Ectodermal cell (in vitro differentiated cells): ENCODE results near the gene REXO2. TPM values are rescaled to one million over a fixed set of nuclear protein-coding genes. Genes with fewer than 3 reads are reported as not detected.

Source experiments
- H3K27ac ChIP-seq: 2 replicates; pipeline ENCODE4 v1.7.0; 2013; ENCODE audit warnings: mild to moderate bottlenecking, low read depth, low read length; ENCODE audit not compliant: insufficient read depth, poor library complexity, severe bottlenecking
- H3K27me3 ChIP-seq: 2 replicates; pipeline ENCODE4 v1.7.0; 2013; ENCODE audit warnings: mild to moderate bottlenecking, low read length; ENCODE audit not compliant: insufficient read depth, control insufficient read depth, poor library complexity, severe bottlenecking
- H3K36me3 ChIP-seq: one replicate; pipeline ENCODE4 v1.7.0; 2013; ENCODE audit warnings: low read length; ENCODE audit not compliant: control insufficient read depth, insufficient read depth
- H3K4me1 ChIP-seq: one replicate; pipeline ENCODE4 v1.7.0; 2013; ENCODE audit warnings: low read length; ENCODE audit not compliant: control insufficient read depth, insufficient read depth
- H3K4me3 ChIP-seq: 2 replicates; pipeline ENCODE4 v1.7.0; 2013; ENCODE audit warnings: low read depth, low read length, control low read depth; ENCODE audit not compliant: insufficient read depth
- H3K9me3 ChIP-seq: 2 replicates; pipeline ENCODE4 v1.7.0; 2013; ENCODE audit warnings: mild to moderate bottlenecking, low read length, moderate library complexity; ENCODE audit not compliant: control insufficient read depth
- WGBS, 2 experiments: methylation state at CpG; one replicate each; pipeline ENCODE4 v1.1.7; 2013; ENCODE audit warnings: missing lambda C conversion rate in 2 of 2; 5-methylcytosine and 5-hydroxymethylcytosine counted together
- polyA plus RNA-seq, 4 experiments: library from polyadenylated mRNA; stranded (reverse); fragments of 50-300 nt; gene quantifications; one replicate each; pipeline ENCODE4 v1.2.3, GENCODE V29; 2013

REXO2 gene
- 50.6 TPM for polyA plus RNA-seq (2013, experiment 1 of 4)
- polyA plus RNA-seq (2013, experiment 2 of 4) = 58.8 TPM
- 55.9 TPM for polyA plus RNA-seq (2013, experiment 3 of 4)
- polyA plus RNA-seq (2013, experiment 4 of 4) = 61.8 TPM

GRCh38 chr11:114439229-114440120 is at the start of gene REXO2:
TSS of gene REXO2 (plus strand) at chr11:114439467. CDS start at chr11:114439529, 62 bp downstream.
- no peaks in the 10 kb centered on the region for H3K27me3 ChIP-seq
- 0% methylated on average over 64 of the region's 64 CpGs for whole genome bisulfite sequencing, 2 experiments
- H3K4me1 ChIP-seq = no peaks in the 10 kb centered on the region
- no peaks in the 10 kb centered on the region for H3K36me3 ChIP-seq
- H3K27ac ChIP-seq = no peak within 1 kb of the TSS
- H3K9me3 ChIP-seq = no peaks in the 10 kb centered on the region
- H3K4me3 ChIP-seq = peak within 1 kb of the TSS; percentile 62

- H3K9me3 ChIP-seq = no peaks in the 10 kb centered on the region
- H3K36me3 ChIP-seq = no peaks in the 10 kb centered on the region
- no peak overlapping the region for H3K27ac ChIP-seq
- WGBS, 2 experiments = 90 to 93% methylated on average over 2 to 4 of the region's 4 CpGs
- H3K4me1 ChIP-seq = no peaks in the 10 kb centered on the region
- H3K27me3 ChIP-seq = no peaks in the 10 kb centered on the region
- H3K4me3 ChIP-seq = no peak overlapping the region
These were observed 46.3 kb upstream of the REXO2 start for GRCh38 chr11:114392735-114393667.

GRCh38 chr11:114395736-114396135 is 43.5 kb upstream of the REXO2 start:
- Histone ChIP-seq H3K9me3 (no peaks in the 10 kb centered on the region), H3K4me1 (no peaks in the 10 kb centered on the region), H3K27ac (no peak overlapping the region), H3K27me3 (no peaks in the 10 kb centered on the region), H3K36me3 (no peaks in the 10 kb centered on the region), H3K4me3 (no peak overlapping the region)
- 54 to 65% methylated on average over 3 of the region's 3 CpGs for WGBS, 2 experiments

GRCh38 chr11:114396916-114397315 is 42.4 kb upstream of the REXO2 start:
- H3K27me3 ChIP-seq = no peaks in the 10 kb centered on the region
- no peaks in the 10 kb centered on the region for H3K9me3 ChIP-seq
- H3K4me1 ChIP-seq = no peaks in the 10 kb centered on the region
- no peaks in the 10 kb centered on the region for H3K36me3 ChIP-seq
- no peak overlapping the region for H3K27ac ChIP-seq
- H3K4me3 ChIP-seq = no peak overlapping the region

- no peaks in the 10 kb centered on the region for H3K27me3 ChIP-seq
- no peaks in the 10 kb centered on the region for H3K4me1 ChIP-seq
- H3K4me3 ChIP-seq = no peak overlapping the region
- no peaks in the 10 kb centered on the region for H3K36me3 ChIP-seq
- H3K9me3 ChIP-seq = no peaks in the 10 kb centered on the region
- no peak overlapping the region for H3K27ac ChIP-seq
- 91 to 100% methylated on average over 1 of the region's 2 CpGs for WGBS, 2 experiments
These were observed 41.8 kb upstream of the REXO2 start for GRCh38 chr11:114397349-114397982.

GRCh38 chr11:114398303-114398920 is 40.9 kb upstream of the REXO2 start:
- no peaks in the 10 kb centered on the region for H3K36me3 ChIP-seq
- H3K9me3 ChIP-seq = no peaks in the 10 kb centered on the region
- H3K4me1 ChIP-seq = no peaks in the 10 kb centered on the region
- H3K27ac ChIP-seq = no peak overlapping the region
- H3K27me3 ChIP-seq = no peaks in the 10 kb centered on the region
- H3K4me3 ChIP-seq = no peak overlapping the region
- WGBS, 2 experiments = 85 to 100% methylated on average over 1 to 2 of the region's 4 CpGs

GRCh38 chr11:114399490-114400215 is 39.6 kb upstream of the REXO2 start:
- WGBS, 2 experiments = 5% methylated on average over 29 of the region's 29 CpGs
- Histone ChIP-seq H3K4me3 (peak overlapping the region; percentile 95), H3K27me3 (no peaks in the 10 kb centered on the region), H3K36me3 (no peaks in the 10 kb centered on the region), H3K9me3 (no peaks in the 10 kb centered on the region), H3K27ac (peak overlapping the region; percentile 95), H3K4me1 (no peaks in the 10 kb centered on the region)

- peaks cover 5% of the 10 kb centered on the region for H3K36me3 ChIP-seq
- no peaks in the 10 kb centered on the region for H3K4me1 ChIP-seq
- H3K27ac ChIP-seq = peak within 1 kb of the TSS; percentile 95
- H3K4me3 ChIP-seq = peak within 1 kb of the TSS; percentile 95
- no peaks in the 10 kb centered on the region for H3K9me3 ChIP-seq
- H3K27me3 ChIP-seq = no peaks in the 10 kb centered on the region
- 0% methylated on average over 65 of the region's 65 CpGs for WGBS, 2 experiments
These were observed 38.9 kb upstream of the REXO2 start, which contains the start of the genes C11orf71 and RBM7 for GRCh38 chr11:114400216-114400914. TSS of gene C11orf71 (minus strand) at chr11:114400511. CDS start at chr11:114400331, 180 bp downstream. TSS of gene RBM7 (plus strand) at chr11:114400666. CDS start at chr11:114400672, 6 bp downstream.
